Mesendoderm (in vitro differentiated cells): ENCODE measurements around the gene HSPB6.

Experiments
- DNase-seq: peaks from one replicate; pipeline ENCODE4 v3.0.0; 2013
- H2AK5ac ChIP-seq: 2 replicates; pipeline ENCODE4 v1.6.1; 2013; ENCODE audit warnings: low read length, inconsistent platforms
- H2BK120ac ChIP-seq: 2 replicates; pipeline ENCODE4 v1.6.1; 2013; ENCODE audit warnings: low read depth, mild to moderate bottlenecking, low read length, moderate library complexity, mixed read lengths
- H2BK15ac ChIP-seq: replicated peaks from 2 replicates; pipeline ENCODE4 v1.6.1; 2013; ENCODE audit warnings: low read depth, mild to moderate bottlenecking, moderate library complexity
- H2BK5ac ChIP-seq: 2 replicates; pipeline ENCODE4 v1.6.1; 2013; ENCODE audit warnings: low read length, inconsistent platforms
- H3K18ac ChIP-seq: 2 replicates; pipeline ENCODE4 v1.6.1; 2013; ENCODE audit warnings: mild to moderate bottlenecking, low read length, mixed read lengths
- H3K23ac ChIP-seq: one replicate; pipeline ENCODE4 v1.6.1; 2013; ENCODE audit warnings: low read length
- H3K27ac ChIP-seq: 2 replicates; pipeline ENCODE4 v1.5.1; 2013; ENCODE audit warnings: low read depth, mild to moderate bottlenecking, inconsistent platforms, low read length, moderate library complexity
- H3K27me3 ChIP-seq: 2 replicates; pipeline ENCODE4 v1.6.1; 2013; ENCODE audit warnings: low read length, control low read depth, mild to moderate bottlenecking, inconsistent platforms; ENCODE audit not compliant: insufficient read depth, poor library complexity
- H3K36me3 ChIP-seq: 2 replicates; pipeline ENCODE4 v1.6.1; 2013; ENCODE audit warnings: low read length, inconsistent platforms; ENCODE audit not compliant: control insufficient read depth, insufficient read depth
- H3K4ac ChIP-seq: one replicate; pipeline ENCODE4 v1.6.1; 2013; ENCODE audit warnings: low read depth, mild to moderate bottlenecking, low read length, moderate library complexity
- H3K4me1 ChIP-seq: 2 replicates; pipeline ENCODE4 v1.6.1; 2013; ENCODE audit warnings: low read depth, low read length, inconsistent platforms; ENCODE audit not compliant: control insufficient read depth
- H3K4me2 ChIP-seq: 2 replicates; pipeline ENCODE4 v1.6.1; 2013; ENCODE audit warnings: low read length
- H3K4me3 ChIP-seq: 2 replicates; pipeline ENCODE4 v1.5.1; 2013; ENCODE audit warnings: mild to moderate bottlenecking, low read length
- H3K56ac ChIP-seq: one replicate; pipeline ENCODE4 v1.6.1; 2013; ENCODE audit warnings: low read length
- H3K79me1 ChIP-seq: 2 replicates; pipeline ENCODE4 v1.6.1; 2013; ENCODE audit warnings: low read length, inconsistent platforms
- H3K79me2 ChIP-seq: 2 replicates; pipeline ENCODE4 v1.6.1; 2013; ENCODE audit warnings: mild to moderate bottlenecking, low read length; ENCODE audit not compliant: control insufficient read depth, insufficient read depth
- H3K9ac ChIP-seq: 2 replicates; pipeline ENCODE4 v1.6.1; 2013; ENCODE audit warnings: low read length, inconsistent platforms
- H4K5ac ChIP-seq: one replicate; pipeline ENCODE4 v1.6.1; 2013; ENCODE audit warnings: low read length
- H4K8ac ChIP-seq: one replicate; pipeline ENCODE4 v1.6.1; 2013; ENCODE audit warnings: low read depth, mild to moderate bottlenecking, control low read depth, low read length, moderate library complexity
- WGBS: extraction: QIAGEN DNeasy Blood & Tissue Kit; methylation state at CpG from one replicate; pipeline ENCODE4 v1.1.7; 2013; ENCODE audit warnings: low lambda C conversion rate, missing lambda C conversion rate; ENCODE audit not compliant: insufficient coverage; ENCODE audit errors: extremely low coverage; 5-methylcytosine and 5-hydroxymethylcytosine counted together

Gene HSPB6

DNA sequence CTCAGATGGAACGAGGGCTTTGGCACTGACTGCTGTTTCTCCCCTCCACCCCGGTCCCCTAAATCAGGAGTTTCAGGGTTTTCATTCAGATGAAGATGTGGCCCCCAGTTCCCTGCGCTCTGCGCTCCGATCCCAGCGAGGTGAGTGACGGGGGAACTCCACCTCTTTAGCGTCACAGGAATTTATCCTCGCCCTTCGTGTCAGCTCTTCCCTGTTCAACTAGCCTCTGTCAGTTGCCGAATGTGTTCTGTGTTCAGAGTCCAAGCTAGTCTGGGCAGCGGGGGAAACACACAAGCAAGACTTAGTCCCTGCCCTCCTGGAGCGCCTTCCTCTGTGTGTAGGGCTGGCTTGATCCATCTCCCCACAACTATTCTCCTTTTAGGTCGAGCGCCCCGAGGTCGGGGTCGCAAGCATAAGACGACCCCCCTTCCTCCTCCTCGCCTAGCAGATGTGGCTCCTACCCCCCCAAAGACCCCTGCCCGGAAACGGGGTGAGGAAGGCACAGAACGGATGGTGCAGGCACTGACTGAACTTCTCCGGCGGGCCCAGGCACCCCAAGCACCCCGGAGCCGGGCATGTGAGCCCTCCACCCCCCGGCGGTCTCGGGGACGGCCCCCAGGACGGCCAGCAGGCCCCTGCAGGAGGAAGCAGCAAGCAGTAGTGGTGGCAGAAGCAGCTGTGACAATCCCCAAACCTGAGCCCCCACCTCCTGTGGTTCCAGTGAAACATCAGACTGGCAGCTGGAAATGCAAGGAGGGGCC is 37.2 kb downstream of the HSPB6 start:
- H3K27me3 ChIP-seq: no peaks in the 10 kb centered on the region
- H3K36me3 ChIP-seq: peaks cover 11% of the 10 kb centered on the region
- H4K8ac ChIP-seq: no peak overlapping the region
- peaks cover 5% of the 10 kb centered on the region for H3K4me1 ChIP-seq
- H3K4ac ChIP-seq: no peak overlapping the region
- H2AK5ac ChIP-seq: no peak overlapping the region
- DNase-seq: no peak
- H3K9ac ChIP-seq: peak overlapping the region; percentile 95
- no peak overlapping the region for H3K27ac ChIP-seq
- no peak overlapping the region for H3K4me2 ChIP-seq
- no peak overlapping the region for H2BK15ac ChIP-seq
- H3K4me3 ChIP-seq: no peak overlapping the region
- H2BK120ac ChIP-seq: no peak overlapping the region
- H3K18ac ChIP-seq: no peak overlapping the region
- peaks cover 13% of the 10 kb centered on the region for H3K79me2 ChIP-seq
- no CpG with 5 or more reads among the region's 32 CpGs for WGBS
- H2BK5ac ChIP-seq: no peak overlapping the region
- peaks cover 13% of the 10 kb centered on the region for H3K79me1 ChIP-seq
- H3K23ac ChIP-seq: no peak overlapping the region
- peak overlapping the region; percentile 97 for H3K56ac ChIP-seq
- H4K5ac ChIP-seq: no peak overlapping the region

DNA sequence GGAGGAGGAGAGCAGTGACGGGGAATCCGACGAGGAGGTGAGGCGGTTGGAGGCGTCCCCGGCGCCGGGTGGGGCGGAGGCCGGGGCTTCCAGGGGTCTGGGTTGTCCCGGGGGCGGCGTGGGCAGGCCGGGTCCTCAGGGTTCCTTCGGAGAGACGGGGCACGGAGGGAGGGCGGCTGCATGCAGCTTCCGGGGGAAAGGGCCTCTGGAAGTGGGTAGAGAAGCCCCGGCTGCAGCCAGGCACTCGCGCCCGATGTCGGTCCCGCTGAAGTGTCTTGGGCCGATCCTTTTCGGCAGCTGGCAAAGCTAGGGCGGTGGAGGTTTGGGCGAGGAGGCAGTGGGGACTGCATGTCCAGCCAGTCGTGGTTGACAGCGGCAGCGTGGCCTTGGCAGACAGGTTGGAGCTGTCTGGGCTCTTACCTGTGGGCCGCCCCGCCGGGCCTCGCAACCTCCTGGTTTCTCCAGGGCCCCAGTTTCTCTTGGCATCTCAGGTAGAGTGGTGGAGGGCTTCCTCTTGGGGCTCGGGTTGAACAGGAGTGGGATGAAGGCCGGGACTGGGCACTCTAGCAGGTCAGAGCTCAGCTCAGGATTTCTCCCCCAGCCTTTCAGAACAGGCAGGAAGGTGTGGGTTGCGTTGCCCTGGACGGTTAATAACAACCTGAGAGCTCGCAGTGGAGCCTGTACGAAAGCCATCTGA is 38.3 kb downstream of the HSPB6 start:
- Histone ChIP-seq H3K27ac (no peak overlapping the region), H3K23ac (no peak overlapping the region), H2BK120ac (no peak overlapping the region), H3K79me1 (peaks cover 13% of the 10 kb centered on the region), H3K4me2 (peak overlapping the region; percentile 99), H2AK5ac (no peak overlapping the region), H3K9ac (peak overlapping the region; percentile 95), H4K5ac (no peak overlapping the region), H4K8ac (no peak overlapping the region), H3K4me3 (peak overlapping the region; percentile 90), H3K4me1 (peaks cover 5% of the 10 kb centered on the region), H3K36me3 (peaks cover 11% of the 10 kb centered on the region), H3K56ac (peak overlapping the region; percentile 97), H3K18ac (peak overlapping the region; percentile 77), H3K79me2 (peaks cover 13% of the 10 kb centered on the region), H3K27me3 (no peaks in the 10 kb centered on the region), H2BK15ac (no peak overlapping the region), H3K4ac (peak overlapping the region; percentile 79), H2BK5ac (no peak overlapping the region)
- WGBS: no CpG with 5 or more reads among the region's 42 CpGs
- peak; percentile 28 for DNase-seq

DNA sequence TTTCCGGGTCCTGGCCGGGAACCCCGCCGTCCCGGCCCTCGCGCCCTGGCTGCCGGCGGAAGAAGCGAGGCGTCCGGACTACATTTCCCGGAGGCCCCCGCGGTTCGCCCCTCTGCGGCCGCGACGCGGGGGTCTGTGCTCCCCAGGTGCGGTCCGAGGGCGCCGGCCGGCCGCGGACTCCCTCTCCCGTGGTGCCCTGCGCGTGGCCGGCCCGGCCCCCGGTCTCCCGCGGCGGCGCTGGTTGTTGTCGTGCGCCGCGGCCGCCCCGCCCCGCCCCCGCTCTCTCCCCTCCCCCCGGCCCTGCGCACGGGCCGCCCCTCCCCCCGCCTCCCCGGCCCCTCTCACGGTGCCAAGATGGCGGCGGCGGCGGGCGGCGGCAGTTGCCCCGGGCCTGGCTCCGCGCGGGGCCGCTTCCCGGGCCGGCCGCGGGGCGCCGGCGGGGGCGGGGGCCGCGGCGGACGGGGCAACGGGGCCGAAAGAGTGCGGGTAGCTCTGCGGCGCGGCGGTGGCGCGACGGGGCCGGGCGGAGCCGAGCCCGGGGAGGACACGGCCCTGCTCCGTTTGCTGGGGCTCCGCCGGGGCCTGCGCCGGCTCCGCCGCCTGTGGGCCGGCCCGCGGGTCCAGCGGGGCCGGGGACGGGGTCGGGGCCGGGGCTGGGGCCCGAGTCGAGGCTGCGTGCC is 39.0 kb downstream of the HSPB6 start, which contains the start of gene KMT2B:
KMT2B (plus strand) TSS at position 339 of the 680 bp plus-strand sequence; CDS start at position 355, 16 bp downstream.
- H2BK15ac ChIP-seq: no peak within 1 kb of the TSS
- no peaks in the 10 kb centered on the region for H3K27me3 ChIP-seq
- peak within 1 kb of the TSS; percentile 79 for H3K4ac ChIP-seq
- H3K4me3 ChIP-seq: peak within 1 kb of the TSS; percentile 90
- peak within 1 kb of the TSS; percentile 45 for H2BK5ac ChIP-seq
- no peak within 1 kb of the TSS for H4K8ac ChIP-seq
- peak within 1 kb of the TSS; percentile 95 for H3K9ac ChIP-seq
- no peak within 1 kb of the TSS for H2BK120ac ChIP-seq
- peak within 1 kb of the TSS; percentile 90 for H3K27ac ChIP-seq
- H3K18ac ChIP-seq: peak within 1 kb of the TSS; percentile 77
- peaks cover 13% of the 10 kb centered on the region for H3K79me2 ChIP-seq
- peak within 1 kb of the TSS; percentile 99 for H3K4me2 ChIP-seq
- H3K56ac ChIP-seq: peak within 1 kb of the TSS; percentile 98
- peak within 1 kb of the TSS; percentile 7 for H3K23ac ChIP-seq
- H4K5ac ChIP-seq: no peak within 1 kb of the TSS
- peaks cover 13% of the 10 kb centered on the region for H3K79me1 ChIP-seq
- peaks cover 5% of the 10 kb centered on the region for H3K4me1 ChIP-seq
- no peak for DNase-seq
- WGBS: no CpG with 5 or more reads among the region's 109 CpGs
- peaks cover 6% of the 10 kb centered on the region for H3K36me3 ChIP-seq
- H2AK5ac ChIP-seq: no peak within 1 kb of the TSS

DNA sequence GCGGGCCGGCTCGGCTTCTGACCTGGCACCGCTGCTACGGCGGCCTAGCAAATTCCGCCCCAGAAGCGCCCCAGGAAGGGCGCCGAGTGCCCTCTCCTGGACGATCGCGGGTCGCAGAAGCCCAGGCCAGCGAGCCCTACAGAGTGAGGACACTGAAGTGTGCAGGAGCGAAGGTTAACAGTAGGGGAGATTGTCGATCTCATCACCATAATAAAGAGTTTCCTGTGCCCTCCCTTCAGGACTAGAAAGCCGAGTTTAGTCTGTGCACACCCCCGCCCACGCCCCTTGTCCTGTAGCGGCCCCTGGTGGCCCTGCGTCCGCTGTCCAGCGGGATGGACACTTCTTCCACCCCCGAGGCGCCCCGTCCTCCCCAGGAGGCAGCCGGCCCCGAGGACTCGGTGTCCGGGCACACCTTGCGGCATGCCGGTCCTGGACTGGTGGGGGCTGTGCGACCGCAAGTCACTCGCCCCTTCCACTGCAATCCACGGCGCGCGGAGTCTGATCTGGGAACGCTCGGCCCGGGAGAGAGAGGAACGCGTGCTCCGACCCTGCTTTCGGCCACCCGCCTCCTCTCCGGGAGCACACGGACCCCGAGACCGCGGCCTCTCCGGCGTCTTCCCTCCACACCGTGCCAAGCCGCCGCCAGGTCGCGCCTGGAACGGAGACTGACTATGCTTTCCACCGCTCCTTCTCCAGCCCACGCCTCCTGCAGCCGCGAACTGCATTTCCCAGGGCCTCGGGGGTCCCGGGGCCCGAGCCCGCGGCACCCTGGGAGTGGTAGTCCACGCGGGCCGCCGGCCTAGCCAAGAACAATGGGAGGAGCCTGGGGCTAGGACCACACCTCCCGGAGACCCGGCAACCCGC is 39.8 kb downstream of the HSPB6 start:
- Histone ChIP-seq H4K8ac (no peak overlapping the region), H3K4ac (no peak overlapping the region), H3K27me3 (no peaks in the 10 kb centered on the region), H2BK15ac (no peak overlapping the region), H3K4me2 (peak overlapping the region; percentile 99), H3K56ac (peak overlapping the region; percentile 98), H2BK120ac (no peak overlapping the region), H3K79me1 (peaks cover 13% of the 10 kb centered on the region), H3K36me3 (peaks cover 3% of the 10 kb centered on the region), H3K27ac (peak overlapping the region; percentile 90), H3K79me2 (peaks cover 13% of the 10 kb centered on the region), H3K9ac (peak overlapping the region; percentile 66), H3K18ac (peak overlapping the region; percentile 7), H4K5ac (no peak overlapping the region), H3K23ac (peak overlapping the region; percentile 7), H3K4me1 (peaks cover 5% of the 10 kb centered on the region), H2BK5ac (peak overlapping the region; percentile 45), H3K4me3 (peak overlapping the region; percentile 15), H2AK5ac (no peak overlapping the region)
- DNase-seq: peak; percentile 98
- WGBS: no CpG with 5 or more reads among the region's 77 CpGs
